Measurements from ENCODE around the gene CSNK1G1.

CSNK1G1 gene

GRCh38 chr15:64151727-64152506 is 204.1 kb downstream of the CSNK1G1 start, which contains the start of gene SNX22:
TSS of gene SNX22 (plus strand) at chr15:64151731. CDS start at chr15:64151776, 45 bp downstream.
- no peak for DNase-seq

GRCh38 chr15:64149893-64150578 is 205.9 kb downstream of the CSNK1G1 start:
- DNase-seq: peak; percentile 35 to 69 (median 62)

GRCh38 chr15:64149424-64149823 is 206.5 kb downstream of the CSNK1G1 start:
- DNase-seq: peak; percentile 21 to 42 (median 30)

GRCh38 chr15:64148581-64148980 is 207.4 kb downstream of the CSNK1G1 start:
- no peak for DNase-seq

GRCh38 chr15:64148168-64148567 is 207.8 kb downstream of the CSNK1G1 start:
- DNase-seq: no peak

GRCh38 chr15:64146885-64147681 is 208.9 kb downstream of the CSNK1G1 start:
- DNase-seq: no peak

GRCh38 chr15:64146520-64146884 is 209.5 kb downstream of the CSNK1G1 start:
- no peak for DNase-seq

- no peak for DNase-seq
Measured at GRCh38 chr15:64146041-64146440, 209.9 kb downstream of the CSNK1G1 start.

- DNase-seq: no peak
Measured at GRCh38 chr15:64144565-64145281, 211.2 kb downstream of the CSNK1G1 start.

- no peak for DNase-seq
Measured at GRCh38 chr15:64144192-64144564, 211.8 kb downstream of the CSNK1G1 start.

- no peak for DNase-seq
Measured at GRCh38 chr15:64143276-64143675, 212.7 kb downstream of the CSNK1G1 start.

- DNase-seq: no peak
Measured at GRCh38 chr15:64141798-64142512, 214.0 kb downstream of the CSNK1G1 start.

GRCh38 chr15:64138331-64138941 is 217.5 kb downstream of the CSNK1G1 start:
- DNase-seq: no peak

- DNase-seq: no peak
Measured at GRCh38 chr15:64137226-64137833, 218.6 kb downstream of the CSNK1G1 start.

- DNase-seq: no peak
Measured at GRCh38 chr15:64136347-64136746, 219.6 kb downstream of the CSNK1G1 start.

- no peak for DNase-seq
Measured at GRCh38 chr15:64134345-64134829, 221.6 kb downstream of the CSNK1G1 start.

- peak in 1 of 4 experiments; percentile 28 for DNase-seq
Measured at GRCh38 chr15:64133623-64134344, 222.2 kb downstream of the CSNK1G1 start.

GRCh38 chr15:64132217-64132616 is 223.8 kb downstream of the CSNK1G1 start:
- DNase-seq: no peak

GRCh38 chr15:64131547-64131946 is 224.4 kb downstream of the CSNK1G1 start:
- peak in 3 of 4 experiments; percentile 38 to 42 (median 41) for DNase-seq

GRCh38 chr15:64130159-64130558 is 225.8 kb downstream of the CSNK1G1 start:
- DNase-seq: no peak

All from suppressor macrophage (primary cell).